Measurements from ENCODE around the gene TMEM164. TPM values are rescaled to one million over a fixed set of nuclear protein-coding genes. Genes with fewer than 3 reads are reported as not detected.

The TMEM164 gene
- polyA plus RNA-seq, 1 experiment = 7.7 TPM

GRCh38 chrX:110046001-110046400 is 43.1 kb downstream of the TMEM164 start:
- no peak for DNase-seq (ENCODE audit: low read depth)
- ChIA-PET POLR2A (no interaction called here), CTCF (interaction anchor here (0.9 to 1.7 kb wide), 2 partner anchors 14 to 83 kb away, joined by 3 to 4 read pairs; no protein-coding TSS in a partner anchor)
- Histone ChIP-seq H3K36me3 (ENCODE audit: control insufficient read depth, insufficient read depth, low read length) (no peaks in the 10 kb centered on the region), H3K4me3 (ENCODE audit: low read depth, low read length) (no peak overlapping the region), H3K27me3 (ENCODE audit: control insufficient read depth, insufficient read depth, low read length) (no peaks in the 10 kb centered on the region)
- no peak for TF ChIP-seq CTCF (IDR thresholded peaks at IDR 0.05; ENCODE audit: insufficient read depth, low read depth, low read length)

- no peaks in the 10 kb centered on the region for H3K27me3 ChIP-seq (ENCODE audit: control insufficient read depth, insufficient read depth, low read length)
- POLR2A ChIA-PET = no interaction called here
- TF ChIP-seq CTCF (IDR thresholded peaks at IDR 0.05; ENCODE audit: insufficient read depth, low read depth, low read length) = no peak
- no peak overlapping the region for H3K4me3 ChIP-seq (ENCODE audit: low read depth, low read length)
- no peak for DNase-seq (ENCODE audit: low read depth)
- H3K36me3 ChIP-seq (ENCODE audit: control insufficient read depth, insufficient read depth, low read length) = no peaks in the 10 kb centered on the region
- CTCF ChIA-PET = no interaction called here
Measured at GRCh38 chrX:110046971-110047370, 44.1 kb downstream of the TMEM164 start.

- POLR2A ChIA-PET = no interaction called here
- Histone ChIP-seq H3K4me3 (ENCODE audit: low read depth, low read length) (no peak overlapping the region), H3K27me3 (ENCODE audit: control insufficient read depth, insufficient read depth, low read length) (no peaks in the 10 kb centered on the region), H3K36me3 (ENCODE audit: control insufficient read depth, insufficient read depth, low read length) (no peaks in the 10 kb centered on the region)
- CTCF ChIA-PET = no interaction called here
- no peak for DNase-seq (ENCODE audit: low read depth)
- TF ChIP-seq CTCF (IDR thresholded peaks at IDR 0.05; ENCODE audit: insufficient read depth, low read depth, low read length) = no peak
Measured at GRCh38 chrX:110049096-110049495, 46.2 kb downstream of the TMEM164 start.

- ChIA-PET CTCF (interaction anchor here (0.6 kb wide), 1 partner anchor 16 kb away, joined by 5 read pairs; no protein-coding TSS in a partner anchor), POLR2A (no interaction called here)
- Histone ChIP-seq H3K4me3 (ENCODE audit: low read depth, low read length) (no peak overlapping the region), H3K27me3 (ENCODE audit: control insufficient read depth, insufficient read depth, low read length) (no peaks in the 10 kb centered on the region), H3K36me3 (ENCODE audit: control insufficient read depth, insufficient read depth, low read length) (no peaks in the 10 kb centered on the region)
- no peak for TF ChIP-seq CTCF (IDR thresholded peaks at IDR 0.05; ENCODE audit: insufficient read depth, low read depth, low read length)
- no peak for DNase-seq (ENCODE audit: low read depth)
Measured at GRCh38 chrX:110050386-110050785, 47.5 kb downstream of the TMEM164 start.

- H3K36me3 ChIP-seq (ENCODE audit: control insufficient read depth, insufficient read depth, low read length) = no peaks in the 10 kb centered on the region
- no peak overlapping the region for H3K4me3 ChIP-seq (ENCODE audit: low read depth, low read length)
- CTCF ChIA-PET = interaction anchor here (0.6 kb wide), 1 partner anchor 15 kb away, joined by 5 read pairs; no protein-coding TSS in a partner anchor
- POLR2A ChIA-PET = no interaction called here
- no peak for TF ChIP-seq CTCF (IDR thresholded peaks at IDR 0.05; ENCODE audit: insufficient read depth, low read depth, low read length)
- no peaks in the 10 kb centered on the region for H3K27me3 ChIP-seq (ENCODE audit: control insufficient read depth, insufficient read depth, low read length)
- no peak for DNase-seq (ENCODE audit: low read depth)
Measured at GRCh38 chrX:110050901-110051300, 48.0 kb downstream of the TMEM164 start.
